C4-2B (cell line): ENCODE measurements around the gene C6orf52.
A peak's percentile ranks its signal among the peaks of the same experiment; 100 is the strongest.
"Not testable (repeated sequence)": the region's sequence is repeated elsewhere in the genome, so short reads cannot be mapped to it uniquely, and the experiment has no call there.

Experiments used
- H3K27ac ChIP-seq: fragments of 450-650 bp; 2 replicates; pipeline ENCODE4 v1.5.1; 2017
- ZFX ChIP-seq: fragments of 450-650 bp; IDR thresholded peaks from 2 replicates; pipeline ENCODE4 v1.6.1; 2017
- TF ChIP-seq, protein P1 (sequence below): fragments of 450-650 bp; conservative IDR thresholded peaks from 2 replicates; pipeline ENCODE4 v1.5.1; 2017; ENCODE audit warnings: mild to moderate bottlenecking

Gene C6orf52

DNA sequence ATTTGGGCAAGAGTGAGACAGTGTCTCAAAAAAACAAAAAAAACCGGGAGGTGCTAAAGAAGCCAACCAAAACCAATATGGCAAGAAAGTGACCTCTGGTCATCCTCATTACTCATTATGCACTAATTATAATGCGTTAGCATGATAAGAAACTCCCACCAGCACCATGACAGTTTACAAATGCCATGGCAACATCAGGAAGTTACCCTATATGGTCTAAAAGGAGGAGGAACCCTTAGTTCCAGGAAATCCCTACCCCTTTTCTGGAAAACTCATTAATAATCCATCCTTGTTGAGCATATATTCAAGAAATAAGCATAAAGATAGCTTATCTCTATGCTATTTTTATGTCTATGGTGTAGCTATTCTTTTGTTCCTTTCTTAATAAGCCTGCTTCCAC lies 31.7 kb downstream of the C6orf52 start:
- no peak overlapping the region for H3K27ac ChIP-seq
- TF ChIP-seq, protein P1, sequence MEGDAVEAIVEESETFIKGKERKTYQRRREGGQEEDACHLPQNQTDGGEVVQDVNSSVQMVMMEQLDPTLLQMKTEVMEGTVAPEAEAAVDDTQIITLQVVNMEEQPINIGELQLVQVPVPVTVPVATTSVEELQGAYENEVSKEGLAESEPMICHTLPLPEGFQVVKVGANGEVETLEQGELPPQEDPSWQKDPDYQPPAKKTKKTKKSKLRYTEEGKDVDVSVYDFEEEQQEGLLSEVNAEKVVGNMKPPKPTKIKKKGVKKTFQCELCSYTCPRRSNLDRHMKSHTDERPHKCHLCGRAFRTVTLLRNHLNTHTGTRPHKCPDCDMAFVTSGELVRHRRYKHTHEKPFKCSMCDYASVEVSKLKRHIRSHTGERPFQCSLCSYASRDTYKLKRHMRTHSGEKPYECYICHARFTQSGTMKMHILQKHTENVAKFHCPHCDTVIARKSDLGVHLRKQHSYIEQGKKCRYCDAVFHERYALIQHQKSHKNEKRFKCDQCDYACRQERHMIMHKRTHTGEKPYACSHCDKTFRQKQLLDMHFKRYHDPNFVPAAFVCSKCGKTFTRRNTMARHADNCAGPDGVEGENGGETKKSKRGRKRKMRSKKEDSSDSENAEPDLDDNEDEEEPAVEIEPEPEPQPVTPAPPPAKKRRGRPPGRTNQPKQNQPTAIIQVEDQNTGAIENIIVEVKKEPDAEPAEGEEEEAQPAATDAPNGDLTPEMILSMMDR, result no peak
- TF ChIP-seq ZFX, result no peak

DNA sequence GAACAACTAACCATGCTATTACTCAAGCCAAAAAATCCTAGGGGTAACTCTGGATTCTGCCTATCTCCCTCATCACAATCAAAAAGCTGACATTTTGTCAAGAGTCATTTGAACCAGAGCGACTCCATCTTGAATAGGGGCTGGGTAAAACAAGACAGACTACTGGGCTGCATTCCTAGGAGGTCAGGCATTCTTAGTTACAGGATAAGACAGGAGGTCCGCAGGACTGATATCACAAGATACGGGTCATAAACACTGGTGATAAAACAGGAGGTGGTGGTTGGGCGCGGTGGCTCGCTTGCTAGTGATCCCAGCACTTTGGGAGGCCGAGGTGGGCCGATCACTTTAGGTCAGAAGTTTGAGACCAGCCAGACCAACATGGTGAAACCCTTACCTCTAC lies 32.2 kb downstream of the C6orf52 start:
- TF ChIP-seq, protein P1, result no peak
- no peak for TF ChIP-seq ZFX
- H3K27ac ChIP-seq, result no peak overlapping the region

DNA sequence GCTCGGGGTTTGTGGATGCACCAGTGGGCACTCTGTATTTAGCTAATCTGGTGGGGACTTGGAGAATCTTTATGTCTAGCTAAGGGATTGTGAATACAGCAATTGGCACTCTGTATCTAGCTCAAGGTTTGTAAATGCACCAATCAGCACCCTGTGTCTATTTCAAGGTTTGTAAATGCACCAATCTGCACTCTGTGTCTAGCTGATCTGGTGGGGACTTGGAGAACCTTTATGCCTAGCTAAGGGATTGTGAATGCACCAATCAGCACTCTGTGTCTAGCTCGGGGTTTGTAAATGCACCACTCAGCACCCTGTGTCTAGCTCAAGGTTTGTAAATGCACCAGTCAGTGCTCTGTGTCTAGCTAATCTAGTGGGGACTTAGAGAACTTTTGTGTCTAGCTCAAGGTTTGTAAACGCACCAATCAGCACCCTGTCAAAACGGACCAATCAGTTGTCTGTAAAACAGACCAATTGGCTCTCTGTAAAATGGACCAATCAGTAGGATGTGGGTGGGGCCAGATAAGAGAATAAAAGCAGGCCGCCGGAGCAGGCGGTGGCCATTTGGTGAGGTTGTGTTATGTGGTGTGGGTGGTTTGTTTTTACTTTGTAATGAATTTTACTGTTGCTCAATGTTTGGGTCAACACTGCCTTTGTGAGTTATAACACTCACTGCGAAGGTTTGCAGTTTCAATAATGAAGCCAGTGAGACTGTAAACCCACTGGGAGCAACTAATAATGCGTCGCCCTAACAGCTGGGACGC lies 33.8 kb downstream of the C6orf52 start:
- H3K27ac ChIP-seq, result not testable (repeated sequence)

DNA sequence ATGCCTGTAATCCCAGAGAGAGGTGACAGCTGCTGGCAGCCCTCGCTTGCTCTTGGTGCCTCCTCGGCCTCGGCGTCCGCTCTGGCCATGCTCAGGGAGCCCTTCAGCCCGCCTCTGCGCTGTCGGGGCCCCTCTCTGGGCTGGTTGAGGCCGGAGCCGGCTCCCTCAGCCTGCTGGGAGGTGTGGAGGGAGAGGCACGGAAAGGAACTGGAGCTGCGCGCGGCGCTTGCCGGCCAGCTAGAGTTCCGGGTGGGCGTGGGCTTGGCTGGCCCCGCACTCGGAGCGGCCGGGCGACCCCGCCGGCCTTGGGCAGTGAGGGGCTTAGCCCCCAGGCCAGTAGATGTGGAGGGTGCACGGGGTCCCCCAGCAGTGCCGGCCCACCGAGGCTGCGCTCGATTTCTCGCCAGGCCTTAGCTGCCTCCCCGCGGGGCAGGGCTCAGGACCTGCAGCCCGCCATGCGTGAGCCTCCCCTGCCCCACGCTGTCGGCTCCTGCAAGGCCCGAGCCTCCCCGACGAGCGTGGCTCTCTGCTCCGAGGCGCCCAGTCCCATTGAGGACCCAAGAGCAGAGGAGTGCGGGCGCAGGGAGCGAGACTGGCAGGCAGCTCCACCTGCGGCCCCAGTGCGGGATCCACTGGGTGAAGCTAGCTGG lies 34.6 kb downstream of the C6orf52 start:
- H3K27ac ChIP-seq, result no peak overlapping the region; the same call in 1 of the 2 replicates
- TF ChIP-seq, protein P1, result no peak
- no peak for TF ChIP-seq ZFX

DNA sequence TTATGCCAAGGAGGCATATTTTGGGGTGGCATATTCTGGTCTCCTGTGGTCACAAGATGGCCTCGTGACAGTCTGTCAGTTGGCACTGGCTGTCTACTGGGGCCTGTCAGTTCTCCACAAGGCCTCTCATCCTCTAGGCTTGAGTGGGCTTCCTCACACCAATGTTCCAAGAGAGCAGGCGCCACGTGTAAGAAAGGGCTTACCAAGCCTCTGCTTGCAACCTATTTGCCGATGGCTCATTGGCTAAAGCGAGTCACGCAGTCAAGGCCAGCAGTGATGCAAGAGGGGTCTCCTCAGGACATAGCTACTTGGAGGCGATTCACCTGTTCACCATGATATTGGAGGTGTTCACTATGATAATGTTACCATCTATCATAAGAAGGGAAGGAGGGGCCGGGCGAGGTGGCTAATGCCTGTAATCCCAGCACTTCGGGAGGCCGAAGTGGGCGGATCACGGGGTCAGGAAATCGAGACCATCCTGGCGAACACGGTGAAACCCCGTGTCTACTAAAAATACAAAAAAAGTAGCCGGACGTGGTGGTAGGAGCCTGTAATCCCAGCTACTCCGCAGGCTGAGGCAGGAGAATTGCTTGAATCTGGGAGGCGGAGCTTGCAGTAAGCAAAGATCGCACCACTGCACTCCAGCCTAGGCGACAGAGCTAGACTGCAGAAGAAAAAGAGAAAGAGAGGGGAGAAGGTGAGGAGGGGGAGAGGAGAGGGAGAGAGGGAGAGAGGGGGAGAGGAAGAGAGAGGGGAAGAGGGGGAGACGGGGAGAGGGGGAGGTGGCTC lies 35.3 kb downstream of the C6orf52 start:
- peak overlapping the region; percentile 12; the same call in 1 of the 2 replicates for H3K27ac ChIP-seq
- TF ChIP-seq ZFX, result no peak
- TF ChIP-seq, protein P1, result no peak

DNA sequence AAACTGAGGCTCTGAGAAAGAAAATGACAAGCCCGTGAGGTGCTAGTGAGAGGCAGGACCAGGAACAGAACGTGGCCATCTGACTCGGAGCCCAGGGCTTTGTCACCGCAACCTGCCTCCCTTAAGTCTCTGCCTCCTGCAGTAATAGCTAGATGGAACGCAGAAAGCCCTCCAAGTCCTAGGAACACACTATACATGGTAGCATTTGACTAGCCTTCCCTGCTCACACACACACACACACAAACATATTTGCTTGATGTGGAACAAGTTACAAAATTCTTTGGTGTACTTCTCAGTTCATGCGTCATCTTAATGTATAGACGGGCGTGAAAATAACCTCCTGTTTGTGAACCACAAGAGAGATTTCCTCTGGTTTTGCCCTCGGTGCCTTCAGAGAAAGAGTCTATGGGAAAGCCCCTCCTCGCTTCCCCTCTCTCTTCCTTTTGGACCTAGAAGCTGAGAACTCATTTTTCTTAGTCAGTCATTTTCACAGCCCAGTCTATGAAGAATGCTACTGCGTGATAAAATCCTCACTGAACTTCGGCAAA lies 38.8 kb downstream of the C6orf52 start:
- TF ChIP-seq ZFX, result no peak
- TF ChIP-seq, protein P1, result no peak
- no peak overlapping the region for H3K27ac ChIP-seq

DNA sequence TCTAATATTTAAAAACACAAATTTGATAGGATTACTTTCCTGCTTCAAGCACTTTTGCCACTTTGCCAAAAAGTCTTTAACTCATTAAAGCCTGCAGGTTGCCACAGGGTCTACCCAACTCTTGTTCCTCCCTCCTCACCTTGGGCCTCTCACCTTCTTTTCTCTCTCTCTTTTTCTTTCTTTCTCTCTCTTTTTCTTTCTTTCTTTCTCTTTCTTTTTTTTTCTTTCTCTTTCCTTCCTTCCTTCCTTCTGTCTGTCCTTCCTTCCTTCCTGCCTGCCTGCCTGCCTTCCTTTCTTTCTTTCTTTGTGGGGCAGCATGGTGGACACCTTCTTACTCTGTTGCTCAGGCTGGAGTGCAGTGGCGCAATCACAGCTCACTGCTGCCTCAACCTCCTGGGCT lies 50.2 kb downstream of the C6orf52 start:
- no peak overlapping the region for H3K27ac ChIP-seq
- TF ChIP-seq ZFX, result no peak
- TF ChIP-seq, protein P1, result no peak
